Liver (tissue), 9 donors: ENCODE data around the gene CYP2A13. TPM values are rescaled to one million over a fixed set of nuclear protein-coding genes. Genes with fewer than 3 reads are reported as not detected.

Experiments
- DNase-seq: peaks from one replicate; pipeline ENCODE4 v3.0.0-alpha.2; 2017; ENCODE audit warnings: low spot score
- H3K27ac ChIP-seq, 2 donors: one replicate each; pipeline ENCODE4 v1.7.0; 2013; ENCODE audit warnings: inconsistent platforms in 2 of 2, low read length in 2 of 2, control low read depth in 1 of 2, low read depth in 1 of 2, mild to moderate bottlenecking in 1 of 2
- H3K27me3 ChIP-seq, 4 donors: one replicate each; pipeline versions ENCODE4 v1.6.1 to v1.7.0; 2013; ENCODE audit warnings: low read length in 3 of 4, inconsistent platforms in 1 of 4, mild to moderate bottlenecking in 1 of 4, moderate library complexity in 1 of 4; ENCODE audit not compliant: control insufficient read depth in 4 of 4, insufficient read depth in 4 of 4
- H3K36me3 ChIP-seq, 4 donors: one replicate each; pipeline versions ENCODE4 v1.6.1 to v1.7.0; 2013; ENCODE audit warnings: low read length in 3 of 4, mild to moderate bottlenecking in 3 of 4, low read depth in 1 of 4, moderate library complexity in 1 of 4; ENCODE audit not compliant: control insufficient read depth in 4 of 4, insufficient read depth in 3 of 4
- H3K4me1 ChIP-seq, 4 donors: one replicate each; pipeline versions ENCODE4 v1.6.1 to v1.7.0; 2013; ENCODE audit warnings: low read length in 3 of 4, mild to moderate bottlenecking in 3 of 4, moderate library complexity in 1 of 4; ENCODE audit not compliant: control insufficient read depth in 4 of 4, insufficient read depth in 4 of 4
- H3K4me3 ChIP-seq, 3 donors: one replicate each; pipeline versions ENCODE4 v1.6.1 to v1.7.0; 2013; ENCODE audit warnings: low read length in 3 of 3, control low read depth in 1 of 3, low read depth in 1 of 3, mild to moderate bottlenecking in 1 of 3
- H3K9ac ChIP-seq, 2 donors: one replicate each; pipeline ENCODE4 v1.7.0; 2013; ENCODE audit warnings: low read length in 2 of 2, mild to moderate bottlenecking in 2 of 2, moderate library complexity in 2 of 2, control low read depth in 1 of 2, low read depth in 1 of 2
- H3K9me3 ChIP-seq, 4 donors: one replicate each; pipeline versions ENCODE4 v1.6.1 to v1.7.0; 2013; ENCODE audit warnings: low read length in 3 of 4; ENCODE audit not compliant: control insufficient read depth in 4 of 4
- ATF3 ChIP-seq: IDR thresholded peaks from 2 replicates; pipeline ENCODE4 v1.6.1; 2016; ENCODE audit warnings: antibody characterized with exemption
- CTCF ChIP-seq: fragments of 150-350 bp; IDR thresholded peaks from 2 replicates; pipeline ENCODE4 v1.5.1; 2017; ENCODE audit warnings: improper control_type of control experiment, low read depth, low read length; ENCODE audit not compliant: missing input control
- EGR1 ChIP-seq, 2 donors: IDR thresholded peaks; 2 replicates each; pipeline ENCODE4 v1.6.1; 2016 to 2018; ENCODE audit warnings: antibody characterized with exemption in 2 of 2, low read depth in 2 of 2
- FOXA1 ChIP-seq: IDR thresholded peaks from 2 replicates; pipeline ENCODE4 v1.6.1; 2016; ENCODE audit warnings: antibody characterized with exemption
- FOXA2 ChIP-seq: IDR thresholded peaks from 2 replicates; pipeline ENCODE4 v1.6.1; 2016; ENCODE audit warnings: antibody characterized with exemption
- GABPA ChIP-seq, 2 donors: IDR thresholded peaks in 1 of 2; conservative IDR thresholded peaks in 1 of 2; 2 replicates each; pipeline ENCODE4 v1.6.1; 2016; ENCODE audit warnings: antibody characterized with exemption in 2 of 2, mild to moderate bottlenecking in 1 of 2, moderate library complexity in 1 of 2
- HNF4A ChIP-seq, 2 donors: conservative IDR thresholded peaks; 2 replicates each; pipeline ENCODE4 v1.6.1; 2016; ENCODE audit warnings: antibody characterized with exemption in 2 of 2, mild to moderate bottlenecking in 2 of 2
- HNF4G ChIP-seq: IDR thresholded peaks from 2 replicates; pipeline ENCODE4 v1.6.1; 2016; ENCODE audit warnings: antibody characterized with exemption
- JUND ChIP-seq, 2 donors: IDR thresholded peaks; 2 replicates each; pipeline ENCODE4 v1.6.1; 2016; ENCODE audit warnings: antibody characterized with exemption in 2 of 2
- MAX ChIP-seq: IDR thresholded peaks from 2 replicates; pipeline ENCODE4 v1.6.1; 2016; ENCODE audit warnings: antibody characterized with exemption
- NR2F2 ChIP-seq: IDR thresholded peaks from 2 replicates; pipeline ENCODE4 v1.6.1; 2016; ENCODE audit warnings: antibody characterized with exemption
- RAD21 ChIP-seq, 2 donors: IDR thresholded peaks; 2 replicates each; pipeline ENCODE4 v1.6.1; 2016; ENCODE audit warnings: antibody characterized with exemption in 2 of 2, mild to moderate bottlenecking in 2 of 2
- REST ChIP-seq: IDR thresholded peaks from 2 replicates; pipeline ENCODE4 v1.6.1; 2016; ENCODE audit warnings: antibody characterized with exemption, mild to moderate bottlenecking
- RXRA ChIP-seq, 2 donors: IDR thresholded peaks; 2 replicates each; pipeline ENCODE4 v1.6.1; 2017 to 2018; ENCODE audit warnings: antibody characterized with exemption in 2 of 2, mild to moderate bottlenecking in 1 of 2
- SP1 ChIP-seq: IDR thresholded peaks from 2 replicates; pipeline ENCODE4 v1.6.1; 2018; ENCODE audit warnings: antibody characterized with exemption, mild to moderate bottlenecking
- TAF1 ChIP-seq: conservative IDR thresholded peaks from 2 replicates; pipeline ENCODE4 v1.6.1; 2016; ENCODE audit warnings: antibody characterized with exemption, mild to moderate bottlenecking
- YY1 ChIP-seq: IDR thresholded peaks from 2 replicates; pipeline ENCODE4 v1.6.1; 2016; ENCODE audit warnings: antibody characterized with exemption, mild to moderate bottlenecking
- ZBTB33 ChIP-seq: IDR thresholded peaks from 2 replicates; pipeline ENCODE4 v1.6.1; 2016; ENCODE audit warnings: antibody characterized with exemption
- WGBS: extraction: QIAGEN DNeasy Blood & Tissue Kit; methylation state at CpG from one replicate; pipeline ENCODE4 v1.1.7; 2013; 5-methylcytosine and 5-hydroxymethylcytosine counted together
- polyA plus RNA-seq, 2 donors: library from polyadenylated mRNA; stranded (reverse) in 1 of 2; unstranded in 1 of 2; fragments of 200-250 nt in 1 of 2; fragments of >200 nt in 1 of 2; fragmentation: Nextera tagmentation in 1 of 2; extraction: Ambion mirVana in 1 of 2; gene quantifications; one replicate each; pipeline versions ENCODE4 v1.2.1 to v1.2.3, GENCODE V29; 2013 to 2015
- total RNA-seq, 2 donors: library from RNA; depleted of rRNA; stranded (reverse); fragments of >200 nt; gene quantifications; one replicate each; pipeline ENCODE4 v1.2.3, GENCODE V29; 2014
- donor health status: healthy.
- donor health status: healthy.
- donor health status: healthy.
- donor health status: healthy.
- donor health status: healthy.

Gene CYP2A13
- total and polyA plus RNA-seq, 4 donors: 0.08 to 0.16 TPM; not detected in 2

- no peak overlapping the region for H3K4me3 ChIP-seq
- peaks cover 4 to 27% (median 11%) of the 10 kb centered on the region in 4 donors for H3K4me1 ChIP-seq
- H3K9me3 ChIP-seq: no peaks in the 10 kb centered on the region
- H3K27me3 ChIP-seq: no peaks in the 10 kb centered on the region
- H3K9ac ChIP-seq: no peak overlapping the region
- WGBS: 20% methylated on average over 1 of the region's 1 CpG
- DNase-seq: no peak
- TF ChIP-seq SP1 (peak; percentile 77), JUND (IDR thresholded peaks at IDR 0.05) (peak in 1 of 2 donors; percentile 68), HNF4G (peak; percentile 54), MAX (peak; percentile 73), FOXA2 (peak; percentile 75), ATF3 (no peak), FOXA1 (peak; percentile 82), RAD21 (IDR thresholded peaks at IDR 0.05) (peak; percentile 39 to 56), RXRA (IDR thresholded peaks at IDR 0.05) (peak; percentile 77 to 89), TAF1 (no peak), REST (peak; percentile 66), ZBTB33 (peak; percentile 74), CTCF (no peak), YY1 (peak; percentile 74), NR2F2 (no peak), EGR1 (IDR thresholded peaks at IDR 0.05; ENCODE audit: low read depth in 2 of 2) (peak in 1 of 2 donors; percentile 29), GABPA (IDR thresholded peaks at IDR 0.05 in 1 of 2, conservative IDR thresholded peaks at IDR 0.05 in 1 of 2) (no peak), HNF4A (conservative IDR thresholded peaks at IDR 0.05) (peak; percentile 78 to 88)
- H3K36me3 ChIP-seq: no peaks in the 10 kb centered on the region
- peak overlapping the region; percentile 79 to 92 for H3K27ac ChIP-seq
Measured at GRCh38 chr19:41085748-41086415, 2.4 kb upstream of the CYP2A13 start.
